ENCODE measurements around the gene ARFGEF2.

The ARFGEF2 gene

DNA sequence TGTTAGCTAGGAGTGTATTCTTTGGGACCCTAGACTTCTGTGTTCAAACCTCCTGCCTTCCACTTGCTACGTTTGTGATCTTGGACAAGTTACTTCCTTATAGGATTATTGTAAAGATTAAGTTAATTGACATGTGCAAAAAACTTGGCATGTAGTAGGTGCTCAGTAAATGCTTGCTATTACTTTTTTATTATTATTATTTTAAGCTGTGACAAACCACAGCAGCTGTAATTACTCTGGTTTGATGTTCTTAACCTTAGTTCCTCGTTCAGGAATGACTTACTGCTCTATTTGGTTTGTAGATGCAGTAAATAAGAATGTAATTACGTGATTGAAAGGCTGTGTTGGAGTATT, 3.2 kb downstream of the ARFGEF2 start:
- TF ChIP-seq YY1 (IDR thresholded peaks at IDR 0.05; ENCODE audit: low read depth) = no peak
- no peak for TF ChIP-seq EP300 (IDR thresholded peaks at IDR 0.05; ENCODE audit: borderline replicate concordance)
- TF ChIP-seq FOXM1 (IDR thresholded peaks at IDR 0.05; ENCODE audit: borderline replicate concordance, low read depth) = no peak
- no peak for TF ChIP-seq EGR1 (IDR thresholded peaks at IDR 0.05)
- TF ChIP-seq, protein P1, sequence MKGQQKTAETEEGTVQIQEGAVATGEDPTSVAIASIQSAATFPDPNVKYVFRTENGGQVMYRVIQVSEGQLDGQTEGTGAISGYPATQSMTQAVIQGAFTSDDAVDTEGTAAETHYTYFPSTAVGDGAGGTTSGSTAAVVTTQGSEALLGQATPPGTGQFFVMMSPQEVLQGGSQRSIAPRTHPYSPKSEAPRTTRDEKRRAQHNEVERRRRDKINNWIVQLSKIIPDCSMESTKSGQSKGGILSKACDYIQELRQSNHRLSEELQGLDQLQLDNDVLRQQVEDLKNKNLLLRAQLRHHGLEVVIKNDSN (IDR thresholded peaks at IDR 0.05) = no peak
- TF ChIP-seq, protein P2, sequence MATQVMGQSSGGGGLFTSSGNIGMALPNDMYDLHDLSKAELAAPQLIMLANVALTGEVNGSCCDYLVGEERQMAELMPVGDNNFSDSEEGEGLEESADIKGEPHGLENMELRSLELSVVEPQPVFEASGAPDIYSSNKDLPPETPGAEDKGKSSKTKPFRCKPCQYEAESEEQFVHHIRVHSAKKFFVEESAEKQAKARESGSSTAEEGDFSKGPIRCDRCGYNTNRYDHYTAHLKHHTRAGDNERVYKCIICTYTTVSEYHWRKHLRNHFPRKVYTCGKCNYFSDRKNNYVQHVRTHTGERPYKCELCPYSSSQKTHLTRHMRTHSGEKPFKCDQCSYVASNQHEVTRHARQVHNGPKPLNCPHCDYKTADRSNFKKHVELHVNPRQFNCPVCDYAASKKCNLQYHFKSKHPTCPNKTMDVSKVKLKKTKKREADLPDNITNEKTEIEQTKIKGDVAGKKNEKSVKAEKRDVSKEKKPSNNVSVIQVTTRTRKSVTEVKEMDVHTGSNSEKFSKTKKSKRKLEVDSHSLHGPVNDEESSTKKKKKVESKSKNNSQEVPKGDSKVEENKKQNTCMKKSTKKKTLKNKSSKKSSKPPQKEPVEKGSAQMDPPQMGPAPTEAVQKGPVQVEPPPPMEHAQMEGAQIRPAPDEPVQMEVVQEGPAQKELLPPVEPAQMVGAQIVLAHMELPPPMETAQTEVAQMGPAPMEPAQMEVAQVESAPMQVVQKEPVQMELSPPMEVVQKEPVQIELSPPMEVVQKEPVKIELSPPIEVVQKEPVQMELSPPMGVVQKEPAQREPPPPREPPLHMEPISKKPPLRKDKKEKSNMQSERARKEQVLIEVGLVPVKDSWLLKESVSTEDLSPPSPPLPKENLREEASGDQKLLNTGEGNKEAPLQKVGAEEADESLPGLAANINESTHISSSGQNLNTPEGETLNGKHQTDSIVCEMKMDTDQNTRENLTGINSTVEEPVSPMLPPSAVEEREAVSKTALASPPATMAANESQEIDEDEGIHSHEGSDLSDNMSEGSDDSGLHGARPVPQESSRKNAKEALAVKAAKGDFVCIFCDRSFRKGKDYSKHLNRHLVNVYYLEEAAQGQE (IDR thresholded peaks at IDR 0.05; ENCODE audit: low read depth) = no peak
- TF ChIP-seq CREB1 (IDR thresholded peaks at IDR 0.05; ENCODE audit: low read depth) = no peak

DNA sequence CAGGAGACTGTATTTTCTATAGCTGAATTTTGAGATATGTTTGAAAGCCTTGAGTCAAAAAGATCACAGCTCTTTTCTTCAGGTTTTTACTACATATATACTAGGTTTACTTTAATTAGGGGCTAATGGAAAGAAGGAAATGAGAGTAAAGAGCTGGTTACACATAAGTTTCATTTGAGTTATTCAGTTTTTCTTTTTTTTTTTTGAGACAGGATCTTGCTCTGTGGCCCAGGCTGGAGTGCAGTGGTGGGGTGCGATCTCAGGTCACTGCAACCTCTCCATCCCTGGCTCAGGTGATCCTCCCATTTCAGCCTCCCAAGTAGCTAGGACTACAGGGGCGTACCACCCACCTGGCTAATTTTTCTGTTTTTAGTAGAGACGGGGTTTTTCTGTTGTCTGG, 4.8 kb downstream of the ARFGEF2 start:
- no peak for TF ChIP-seq CEBPB (IDR thresholded peaks at IDR 0.05)
- no peak for TF ChIP-seq NFIC (IDR thresholded peaks at IDR 0.05)
- TF ChIP-seq FOXM1 (IDR thresholded peaks at IDR 0.05; ENCODE audit: borderline replicate concordance, low read depth) = no peak

DNA sequence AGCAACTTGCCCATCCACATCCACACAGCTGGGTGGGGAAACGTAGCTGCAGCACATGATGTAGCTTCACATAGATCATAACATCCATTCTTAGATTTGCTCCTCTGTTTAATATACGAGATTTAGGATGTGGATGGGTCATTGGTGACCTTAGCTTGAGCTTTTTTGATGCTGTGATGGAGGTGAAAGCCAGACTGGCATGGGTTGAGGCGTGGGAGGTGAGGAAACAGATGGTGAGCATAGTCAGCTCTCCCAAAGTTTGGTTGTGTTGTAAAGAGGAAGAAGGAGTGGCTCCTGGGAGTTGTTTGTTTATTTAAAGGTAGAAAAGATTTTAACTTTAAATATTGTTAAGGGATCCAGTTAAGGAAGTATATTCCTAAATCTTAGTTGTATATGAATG, 5.3 kb downstream of the ARFGEF2 start:
- TF ChIP-seq, protein P1 (IDR thresholded peaks at IDR 0.05) = no peak
- TF ChIP-seq EP300 (IDR thresholded peaks at IDR 0.05; ENCODE audit: borderline replicate concordance) (no peak), TAF1 (IDR thresholded peaks at IDR 0.05; ENCODE audit: low read depth) (no peak), ZBTB7A (IDR thresholded peaks at IDR 0.05; ENCODE audit: low read depth) (no peak), YY1 (IDR thresholded peaks at IDR 0.05; ENCODE audit: low read depth) (no peak), FOXM1 (IDR thresholded peaks at IDR 0.05; ENCODE audit: borderline replicate concordance, low read depth) (no peak), TCF12 (IDR thresholded peaks at IDR 0.05; ENCODE audit: low read depth) (no peak), RAD21 (IDR thresholded peaks at IDR 0.05; ENCODE audit: low read depth) (no peak), NFIC (IDR thresholded peaks at IDR 0.05) (no peak), TEAD4 (IDR thresholded peaks at IDR 0.05) (no peak), CEBPB (IDR thresholded peaks at IDR 0.05) (no peak), EGR1 (IDR thresholded peaks at IDR 0.05) (no peak), CREB1 (IDR thresholded peaks at IDR 0.05; ENCODE audit: low read depth) (no peak)
- TF ChIP-seq, protein P2 (IDR thresholded peaks at IDR 0.05; ENCODE audit: low read depth) = no peak
- TF ChIP-seq, protein P3, sequence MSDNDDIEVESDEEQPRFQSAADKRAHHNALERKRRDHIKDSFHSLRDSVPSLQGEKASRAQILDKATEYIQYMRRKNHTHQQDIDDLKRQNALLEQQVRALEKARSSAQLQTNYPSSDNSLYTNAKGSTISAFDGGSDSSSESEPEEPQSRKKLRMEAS (IDR thresholded peaks at IDR 0.05) = no peak

DNA sequence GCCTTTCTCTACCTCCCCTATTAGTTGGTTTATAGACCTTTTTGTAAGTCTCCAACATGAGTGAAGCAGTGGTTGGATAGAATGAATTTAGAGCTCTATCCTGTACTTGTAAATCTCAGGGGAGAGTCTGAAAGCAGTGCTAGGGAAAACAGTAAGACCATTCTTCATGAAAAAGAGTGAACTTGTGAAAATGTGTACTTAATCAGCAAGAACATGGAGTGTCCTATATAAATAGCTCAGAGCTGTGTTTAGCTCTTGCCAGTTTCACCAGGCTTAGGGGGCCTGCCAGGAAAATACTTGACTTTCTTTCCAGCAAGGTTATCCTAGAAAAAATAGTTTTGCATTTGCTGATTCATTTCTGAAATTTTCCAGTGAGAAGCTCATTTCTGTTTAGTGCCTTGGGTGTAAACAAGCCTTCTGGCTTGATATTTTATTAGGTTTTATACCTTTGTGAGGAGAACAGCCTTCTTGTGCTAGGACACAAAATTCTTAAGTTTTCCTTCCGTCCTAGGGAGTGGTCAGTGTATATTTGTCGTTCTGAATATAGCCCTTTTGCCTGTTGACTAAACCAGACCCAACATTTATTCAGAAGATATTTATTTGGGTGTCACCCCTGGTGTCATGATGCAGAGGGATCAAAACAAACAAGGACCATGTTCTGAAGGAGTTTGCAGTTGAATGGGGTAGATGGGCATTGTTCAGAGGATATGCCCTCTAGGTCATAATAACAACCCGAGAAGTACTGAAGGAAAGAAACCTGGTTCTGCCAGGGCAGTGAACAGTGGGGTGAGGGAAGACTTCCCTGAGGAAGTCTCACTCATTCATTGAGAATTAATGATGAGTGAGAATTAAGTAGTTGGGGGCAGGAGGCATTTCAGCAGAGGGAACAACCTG, 7.6 kb downstream of the ARFGEF2 start:
- TF ChIP-seq ZBTB7A (IDR thresholded peaks at IDR 0.05; ENCODE audit: low read depth) (no peak), CEBPB (IDR thresholded peaks at IDR 0.05) (no peak), TCF12 (IDR thresholded peaks at IDR 0.05; ENCODE audit: low read depth) (no peak)
- TF ChIP-seq, protein P1 (IDR thresholded peaks at IDR 0.05) = no peak

DNA sequence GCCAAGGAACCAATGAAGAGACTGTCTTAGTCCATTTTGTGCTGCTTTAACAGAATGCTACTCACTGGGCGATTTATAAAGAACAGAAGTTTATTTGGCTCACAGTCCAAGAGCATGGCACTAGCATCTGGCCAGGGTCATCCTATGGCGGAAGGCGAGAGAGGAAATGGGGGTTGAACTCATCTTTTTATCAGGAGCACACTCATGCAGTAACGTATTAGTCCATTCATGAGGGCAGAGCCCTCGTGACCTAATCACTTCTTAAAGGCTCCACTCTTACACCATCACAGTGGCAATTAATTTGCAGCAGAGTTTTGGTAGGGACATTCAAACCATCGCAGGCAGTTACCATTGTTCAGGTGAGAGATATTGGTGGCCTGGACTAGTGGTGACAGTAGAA, 8.5 kb downstream of the ARFGEF2 start:
- no peak for TF ChIP-seq TCF12 (IDR thresholded peaks at IDR 0.05; ENCODE audit: low read depth)
- no peak for TF ChIP-seq FOXM1 (IDR thresholded peaks at IDR 0.05; ENCODE audit: borderline replicate concordance, low read depth)
- no peak for TF ChIP-seq CEBPB (IDR thresholded peaks at IDR 0.05)
- TF ChIP-seq, protein P1 (IDR thresholded peaks at IDR 0.05) = no peak
- TF ChIP-seq EP300 (IDR thresholded peaks at IDR 0.05; ENCODE audit: borderline replicate concordance) = no peak
- TF ChIP-seq YY1 (IDR thresholded peaks at IDR 0.05; ENCODE audit: low read depth) = no peak
- no peak for TF ChIP-seq TEAD4 (IDR thresholded peaks at IDR 0.05)
- TF ChIP-seq, protein P3 (IDR thresholded peaks at IDR 0.05) = no peak
- TF ChIP-seq ZBTB7A (IDR thresholded peaks at IDR 0.05; ENCODE audit: low read depth) = no peak
- no peak for TF ChIP-seq CREB1 (IDR thresholded peaks at IDR 0.05; ENCODE audit: low read depth)
- TF ChIP-seq TAF1 (IDR thresholded peaks at IDR 0.05; ENCODE audit: low read depth) = no peak
- no peak for TF ChIP-seq RAD21 (IDR thresholded peaks at IDR 0.05; ENCODE audit: low read depth)
- no peak for TF ChIP-seq NFIC (IDR thresholded peaks at IDR 0.05)
- TF ChIP-seq, protein P2 (IDR thresholded peaks at IDR 0.05; ENCODE audit: low read depth) = no peak
- no peak for TF ChIP-seq EGR1 (IDR thresholded peaks at IDR 0.05)
